Ovary (tissue), 9 donors: ENCODE results near the gene HOPX. TPM values are rescaled to one million over a fixed set of nuclear protein-coding genes. Genes with fewer than 3 reads are reported as not detected.

Experiments
- DNase-seq, 5 donors: peaks; one replicate each; pipeline ENCODE4 v3.0.0-alpha.2; 2019 to 2020
- H3K27ac ChIP-seq, 2 donors: fragments of 200-600 bp; one replicate each; pipeline versions ENCODE4 v1.5.1 to v1.8.0; 2019 to 2022
- H3K27me3 ChIP-seq: fragments of 200-600 bp; one replicate; pipeline ENCODE4 v1.8.0; 2022
- H3K36me3 ChIP-seq: fragments of 200-600 bp; sonication (generic); one replicate; pipeline ENCODE4 v1.5.1; 2019
- H3K4me1 ChIP-seq: one replicate; pipeline ENCODE4 v1.8.1; 2013; ENCODE audit warnings: mild to moderate bottlenecking, moderate library complexity; ENCODE audit not compliant: insufficient read depth
- H3K4me3 ChIP-seq: fragments of 200-600 bp; sonication (generic); one replicate; pipeline ENCODE4 v1.5.1; 2017
- H3K9me3 ChIP-seq, 2 donors: fragments of 200-600 bp in 1 of 2; sonication (generic) in 1 of 2; one replicate each; pipeline versions ENCODE4 v1.5.1 to v1.8.1; 2013 to 2019; ENCODE audit warnings: mild to moderate bottlenecking in 1 of 2, moderate library complexity in 1 of 2
- CTCF ChIP-seq, 3 donors: fragments of 450-650 bp in 2 of 3; fragments of 200-600 bp in 1 of 3; IDR thresholded peaks; one replicate each; pipeline versions ENCODE4 v1.5.1 to v1.8.0; 2016 to 2022; ENCODE audit warnings: antibody characterized with exemption in 3 of 3, mild to moderate bottlenecking in 1 of 3
- EP300 ChIP-seq: sonication (generic); formaldehyde crosslinking; IDR thresholded peaks from one replicate; pipeline ENCODE4 v1.6.1; 2017; ENCODE audit warnings: antibody characterized with exemption
- POLR2A ChIP-seq: fragments of 450-650 bp; IDR thresholded peaks from one replicate; pipeline ENCODE4 v1.6.1; 2017; ENCODE audit warnings: antibody characterized with exemption, mild to moderate bottlenecking, moderate library complexity
- WGBS, 3 donors: extraction: QIAGEN DNeasy Blood & Tissue Kit in 1 of 3; methylation state at CpG; one replicate each; pipeline versions ENCODE4 v1.1.5 to v1.1.7; 2013 to 2017; 5-methylcytosine and 5-hydroxymethylcytosine counted together
- intact Hi-C, 4 donors: fragments of 100-400 bp; cut with DNase I; formaldehyde crosslinking; loops; one replicate each; pipeline versions ENCODE4 v1.11.0 to v1.15.1; 2022 to 2023
- polyA plus RNA-seq, 2 donors: library from polyadenylated mRNA; stranded (reverse); fragments of 200-250 nt in 1 of 2; fragments of 350-450 nt in 1 of 2; fragmentation: Illumina TruSeq in 1 of 2; extraction: RNeasy Lipid Tissue Mini Kit (QIAGEN cat#74804) in 1 of 2; gene quantifications; one replicate each; pipeline ENCODE4 v1.2.3, GENCODE V29; 2013 to 2014
- total RNA-seq, 7 donors: library from RNA; depleted of rRNA in 2 of 7; stranded (reverse); fragments of >200 nt in 2 of 7; fragmentation: NEBNext Ultra II Directional in 3 of 7; extraction: Animal tissue kit (Norgen Biotek cat#: 25700) in 3 of 7; gene quantifications; one replicate each; pipeline versions ENCODE4 v1.1.0 to v1.2.4, GENCODE V29; 2016 to 2023
- donor health status: DM: no; HTN: no; CAD: no; lungs with moderate emphysema.
- donor health status: DM: no; HTN: no; CAD: no.
- donor health status: Bipolar disorder and iron deficiency.
- donor health status: DM: yes; HTN: yes; CAD: no.
- donor health status: DM: no; HTN: no; CAD: no.
- donor health status: DM: yes; HTN: yes; CAD: no.

Gene HOPX
- total and polyA plus RNA-seq, 9 donors, result 2.1 to 22.2 (median 8.8) TPM

GRCh38 chr4:56692576-56692975, 11.5 kb upstream of the HOPX start:
- no peak for DNase-seq
- Histone ChIP-seq H3K4me3 (no peak overlapping the region), H3K36me3 (no peaks in the 10 kb centered on the region), H3K4me1 (no peaks in the 10 kb centered on the region), H3K27ac (no peak overlapping the region), H3K9me3 (no peaks in the 10 kb centered on the region), H3K27me3 (no peaks in the 10 kb centered on the region)
- intact Hi-C loops, result no loop called here
- TF ChIP-seq EP300 (no peak), POLR2A (no peak), CTCF (IDR thresholded peaks at IDR 0.05) (no peak)
- WGBS, 3 donors, result 60 to 64% (median 62%) methylated on average over 4 of the region's 4 CpGs

GRCh38 chr4:56691425-56691824, 10.3 kb upstream of the HOPX start:
- Histone ChIP-seq H3K9me3 (no peaks in the 10 kb centered on the region), H3K27me3 (no peaks in the 10 kb centered on the region), H3K4me3 (no peak overlapping the region), H3K27ac (no peak overlapping the region), H3K36me3 (no peaks in the 10 kb centered on the region), H3K4me1 (no peaks in the 10 kb centered on the region)
- intact Hi-C loops, result no loop called here
- WGBS, 3 donors, result 58 to 66% (median 60%) methylated on average over 3 of the region's 3 CpGs
- TF ChIP-seq CTCF (IDR thresholded peaks at IDR 0.05), result no peak
- TF ChIP-seq EP300, result no peak
- DNase-seq, result no peak

- intact Hi-C loops, result no loop called here
Measured at GRCh38 chr4:56690393-56690792, 9.3 kb upstream of the HOPX start.

GRCh38 chr4:56689201-56689969, 8.3 kb upstream of the HOPX start:
- Histone ChIP-seq H3K4me3 (no peak overlapping the region), H3K27ac (no peak overlapping the region), H3K9me3 (no peaks in the 10 kb centered on the region), H3K27me3 (no peaks in the 10 kb centered on the region), H3K4me1 (no peaks in the 10 kb centered on the region), H3K36me3 (no peaks in the 10 kb centered on the region)
- TF ChIP-seq POLR2A (no peak), CTCF (IDR thresholded peaks at IDR 0.05) (no peak), EP300 (no peak)
- intact Hi-C loops, result no loop called here
- WGBS, 3 donors, result 89 to 96% (median 90%) methylated on average over 2 of the region's 2 CpGs
- DNase-seq, result no peak

More at GRCh38 chr4:56690393-56690792, 9.3 kb upstream of the HOPX start:
- no peaks in the 10 kb centered on the region for H3K27me3 ChIP-seq
- H3K36me3 ChIP-seq, result no peaks in the 10 kb centered on the region
- no peak overlapping the region for H3K4me3 ChIP-seq
- no peak overlapping the region for H3K27ac ChIP-seq
- TF ChIP-seq EP300 (no peak), CTCF (IDR thresholded peaks at IDR 0.05) (no peak), POLR2A (no peak)
- no peaks in the 10 kb centered on the region for H3K9me3 ChIP-seq
- no peak for DNase-seq
- H3K4me1 ChIP-seq, result no peaks in the 10 kb centered on the region
- 74 to 87% (median 78%) methylated on average over 1 of the region's 1 CpG for WGBS, 3 donors
